IMR-90 (cell line): ENCODE data around the gene PRDM1. TPM values are rescaled to one million over a fixed set of nuclear protein-coding genes. Genes with fewer than 3 reads are reported as not detected.

Source experiments
- ATAC-seq: fragments of 200-7000 bp; cut with Tn5 transposase; 2 replicates; pipeline ENCODE4 v1.9.1; 2020; ENCODE audit warnings: low read depth, mild to moderate bottlenecking, moderate library complexity
- BruUV-seq: library from RNA; stranded (reverse); fragments of 400-500 nt; replicated peaks from 2 replicates; lab custom pipeline; 2021; lab: Mats Ljungman, UMichigan
- CTCF ChIA-PET: fragments of 300-600 bp; formaldehyde crosslinking; extraction: SDS; loops from one replicate; lab custom pipeline; 2021; ENCODE audit warnings: antibody characterized with exemption; lab: Yijun Ruan, JAX
- POLR2A ChIA-PET: fragments of 300-600 bp; sonication (Branson Sonifier 250); formaldehyde crosslinking; loops from one replicate; lab custom pipeline; 2022; ENCODE audit warnings: antibody characterized with exemption; ENCODE audit not compliant: unreplicated experiment; lab: Charles Lee
- DNase-seq: peaks from one replicate; pipeline ENCODE4 v3.0.0; 2013
- H2AFZ ChIP-seq: replicated peaks from 2 replicates; pipeline ENCODE3; 2013; ENCODE audit warnings: low read length, mild to moderate bottlenecking; ENCODE audit not compliant: poor library complexity
- H2AK5ac ChIP-seq: 2 replicates; pipeline ENCODE4 v1.6.1; 2013; ENCODE audit warnings: low read depth, low read length, inconsistent platforms
- H2AK9ac ChIP-seq: replicated peaks from 2 replicates; pipeline ENCODE3; 2013; ENCODE audit warnings: mild to moderate bottlenecking, low read depth, low read length, moderate library complexity; ENCODE audit not compliant: poor library complexity
- H2BK120ac ChIP-seq: 2 replicates; pipeline ENCODE4 v1.6.1; 2013; ENCODE audit warnings: low read depth, low read length, inconsistent platforms
- H2BK15ac ChIP-seq: 3 replicates; pipeline ENCODE4 v1.6.1; 2013; ENCODE audit warnings: low read depth, low read length, inconsistent platforms
- H2BK20ac ChIP-seq: 2 replicates; pipeline ENCODE4 v1.6.1; 2013; ENCODE audit warnings: low read depth, mild to moderate bottlenecking, inconsistent platforms, low read length, moderate library complexity
- H2BK5ac ChIP-seq: 2 replicates; pipeline ENCODE4 v1.6.1; 2013; ENCODE audit warnings: mild to moderate bottlenecking, low read depth, low read length, inconsistent platforms; ENCODE audit not compliant: poor library complexity, severe bottlenecking
- H3K14ac ChIP-seq: replicated peaks from 2 replicates; pipeline ENCODE4 v1.6.1; 2013; ENCODE audit warnings: low read depth, low read length, inconsistent platforms
- H3K18ac ChIP-seq: 2 replicates; pipeline ENCODE4 v1.6.1; 2013; ENCODE audit warnings: low read depth, low read length, control low read depth
- H3K23ac ChIP-seq: 2 replicates; pipeline ENCODE4 v1.6.1; 2013; ENCODE audit warnings: low read depth, low read length, inconsistent platforms
- H3K27ac ChIP-seq: 2 replicates; pipeline ENCODE4 v1.5.1; 2013; ENCODE audit warnings: mild to moderate bottlenecking, control low read depth, low read length; ENCODE audit not compliant: insufficient read depth
- H3K27me3 ChIP-seq: 2 replicates; pipeline ENCODE4 v1.6.1; 2013; ENCODE audit warnings: low read length; ENCODE audit not compliant: control insufficient read depth, insufficient read depth
- H3K36me3 ChIP-seq: 2 replicates; pipeline ENCODE4 v1.6.1; 2013; ENCODE audit warnings: low read length, mixed read lengths; ENCODE audit not compliant: control insufficient read depth, insufficient read depth
- H3K4ac ChIP-seq: 2 replicates; pipeline ENCODE4 v1.6.1; 2013; ENCODE audit warnings: low read depth, low read length, inconsistent platforms
- H3K4me1 ChIP-seq: 2 replicates; pipeline ENCODE4 v1.6.1; 2013; ENCODE audit warnings: low read length, mixed read lengths; ENCODE audit not compliant: control insufficient read depth, insufficient read depth
- H3K4me2 ChIP-seq: 2 replicates; pipeline ENCODE4 v1.6.1; 2013; ENCODE audit warnings: low read depth, mild to moderate bottlenecking, control low read depth, low read length, moderate library complexity
- H3K4me3 ChIP-seq: 2 replicates; pipeline ENCODE4 v1.5.1; 2013; ENCODE audit warnings: low read depth, mild to moderate bottlenecking, control low read depth, low read length, moderate library complexity; ENCODE audit not compliant: insufficient read depth
- H3K56ac ChIP-seq: 2 replicates; pipeline ENCODE4 v1.6.1; 2013; ENCODE audit warnings: low read length, inconsistent platforms; ENCODE audit not compliant: insufficient read depth; ENCODE audit errors: extremely low read depth
- H3K79me1 ChIP-seq, 2 experiments: 2 replicates each; pipeline ENCODE4 v1.6.1; 2013; ENCODE audit warnings: low read length in 2 of 2, inconsistent platforms in 1 of 2, low read depth in 1 of 2
- H3K9ac ChIP-seq: 2 replicates; pipeline ENCODE4 v1.6.1; 2013; ENCODE audit warnings: low read depth, low read length, control low read depth
- H3K9me1 ChIP-seq: 2 replicates; pipeline ENCODE4 v1.6.1; 2013; ENCODE audit warnings: low read length, inconsistent platforms; ENCODE audit not compliant: insufficient read depth
- H3K9me3 ChIP-seq: 2 replicates; pipeline ENCODE4 v1.6.1; 2013; ENCODE audit warnings: low read length; ENCODE audit not compliant: control insufficient read depth, insufficient read depth
- H4K20me1 ChIP-seq: 2 replicates; pipeline ENCODE4 v1.6.1; 2013; ENCODE audit warnings: low read length, inconsistent platforms; ENCODE audit not compliant: insufficient read depth
- H4K5ac ChIP-seq: 2 replicates; pipeline ENCODE4 v1.6.1; 2013; ENCODE audit warnings: mild to moderate bottlenecking, low read depth, low read length, control low read depth
- H4K8ac ChIP-seq, 2 experiments: 2 replicates each; pipeline ENCODE4 v1.6.1; 2013; ENCODE audit warnings: low read depth in 2 of 2, low read length in 2 of 2, control low read depth in 1 of 2, inconsistent platforms in 1 of 2
- H4K91ac ChIP-seq: 2 replicates; pipeline ENCODE4 v1.6.1; 2013; ENCODE audit warnings: low read depth, low read length, inconsistent platforms; ENCODE audit not compliant: insufficient read depth
- BHLHE40 ChIP-seq: fragments of 150-350 bp; IDR thresholded peaks from 2 replicates; pipeline ENCODE4 v1.6.1; 2016; ENCODE audit warnings: mild to moderate bottlenecking, low read depth, low read length
- CHD1 ChIP-seq: IDR thresholded peaks from 2 replicates; pipeline ENCODE4 v1.6.1; 2012; ENCODE audit warnings: low read depth, low read length, improper control_type of control experiment
- FOS ChIP-seq: fragments of 150-350 bp; IDR thresholded peaks from 2 replicates; pipeline ENCODE4 v1.6.1; 2016; ENCODE audit warnings: low read depth, low read length
- MAFK ChIP-seq: IDR thresholded peaks from 2 replicates; pipeline ENCODE4 v1.6.1; 2012; ENCODE audit warnings: low read depth, low read length, improper control_type of control experiment
- MAZ ChIP-seq: IDR thresholded peaks from 2 replicates; pipeline ENCODE4 v1.6.1; 2012; ENCODE audit warnings: low read depth, mild to moderate bottlenecking, low read length, improper control_type of control experiment, moderate library complexity, borderline replicate concordance
- MXI1 ChIP-seq: IDR thresholded peaks from 2 replicates; pipeline ENCODE4 v1.6.1; 2012; ENCODE audit warnings: low read depth, mild to moderate bottlenecking, low read length, moderate library complexity, borderline replicate concordance
- NFE2L2 ChIP-seq: fragments of 150-350 bp; IDR thresholded peaks from 2 replicates; pipeline ENCODE4 v1.6.1; 2016; ENCODE audit warnings: low read depth, mild to moderate bottlenecking, low read length
- POLR2A ChIP-seq: IDR thresholded peaks from 2 replicates; pipeline ENCODE4 v1.6.1; 2012; ENCODE audit warnings: mild to moderate bottlenecking, low read depth, low read length
- RCOR1 ChIP-seq: IDR thresholded peaks from 2 replicates; pipeline ENCODE4 v1.6.1; 2012; ENCODE audit warnings: mild to moderate bottlenecking, low read length, improper control_type of control experiment; ENCODE audit not compliant: insufficient replicate concordance
- RFX5 ChIP-seq: IDR thresholded peaks from 2 replicates; pipeline ENCODE4 v1.8.0; 2012; ENCODE audit warnings: low read depth, mild to moderate bottlenecking, low read length, moderate library complexity
- SMC3 ChIP-seq: fragments of 150-350 bp; IDR thresholded peaks from 2 replicates; pipeline ENCODE4 v1.6.1; 2016; ENCODE audit warnings: low read depth, mild to moderate bottlenecking, antibody characterized with exemption, low read length, moderate library complexity
- WGBS, 2 experiments: methylation state at CpG; one replicate each; pipeline versions ENCODE4 v1.1.5 to v1.1.7; 2013; ENCODE audit warnings: missing lambda C conversion rate in 2 of 2; ENCODE audit not compliant: insufficient read length in 1 of 2; ENCODE audit errors: extremely low coverage in 2 of 2; 5-methylcytosine and 5-hydroxymethylcytosine counted together
- dilution Hi-C: fragments of 300-500 bp; cut with HindIII; formaldehyde crosslinking; loops from one replicate; pipeline ENCODE4 v1.14.3; 2018; ENCODE audit warnings: low sequenced_read_pairs; ENCODE audit not compliant: unreplicated experiment
- in situ Hi-C: fragments of 300-500 bp; cut with MboI; formaldehyde crosslinking; loops from 3 replicates; pipeline ENCODE4 v1.14.3; 2019; ENCODE audit warnings: low sequenced_read_pairs, inconsistent platforms, mixed read lengths
- intact Hi-C: fragments of 100-400 bp; cut with micrococcal nuclease; formaldehyde crosslinking; loops from 2 replicates; pipeline ENCODE4 v1.10.0; 2022
- polyA plus RNA-seq, 3 experiments: library from polyadenylated mRNA; depleted of rRNA; stranded (reverse); fragments of >200 nt; gene quantifications; 2 replicates each; pipeline ENCODE4 v1.2.3, GENCODE V29; 2012; ENCODE audit warnings: low replicate concordance in 1 of 3
- total RNA-seq: library from RNA; depleted of rRNA; stranded (reverse); fragments of >200 nt; gene quantifications from 2 replicates; pipeline ENCODE4 v1.2.3, GENCODE V29; 2012
- TF ChIP-seq, protein P1 (sequence below): fragments of 150-350 bp; IDR thresholded peaks from 2 replicates; pipeline ENCODE4 v1.6.1; 2016; ENCODE audit warnings: low read depth, mild to moderate bottlenecking, low read length, moderate library complexity, borderline replicate concordance
- TF ChIP-seq, protein P2 (sequence below): conservative IDR thresholded peaks from 2 replicates; pipeline ENCODE4 v1.5.1; 2012; ENCODE audit warnings: mild to moderate bottlenecking, low read depth, low read length, improper control_type of control experiment

Gene PRDM1
- total and polyA plus RNA-seq, 2 of the 4 experiments (the other 2 are of a cell fraction) = 2.3 to 3.0 TPM

DNA sequence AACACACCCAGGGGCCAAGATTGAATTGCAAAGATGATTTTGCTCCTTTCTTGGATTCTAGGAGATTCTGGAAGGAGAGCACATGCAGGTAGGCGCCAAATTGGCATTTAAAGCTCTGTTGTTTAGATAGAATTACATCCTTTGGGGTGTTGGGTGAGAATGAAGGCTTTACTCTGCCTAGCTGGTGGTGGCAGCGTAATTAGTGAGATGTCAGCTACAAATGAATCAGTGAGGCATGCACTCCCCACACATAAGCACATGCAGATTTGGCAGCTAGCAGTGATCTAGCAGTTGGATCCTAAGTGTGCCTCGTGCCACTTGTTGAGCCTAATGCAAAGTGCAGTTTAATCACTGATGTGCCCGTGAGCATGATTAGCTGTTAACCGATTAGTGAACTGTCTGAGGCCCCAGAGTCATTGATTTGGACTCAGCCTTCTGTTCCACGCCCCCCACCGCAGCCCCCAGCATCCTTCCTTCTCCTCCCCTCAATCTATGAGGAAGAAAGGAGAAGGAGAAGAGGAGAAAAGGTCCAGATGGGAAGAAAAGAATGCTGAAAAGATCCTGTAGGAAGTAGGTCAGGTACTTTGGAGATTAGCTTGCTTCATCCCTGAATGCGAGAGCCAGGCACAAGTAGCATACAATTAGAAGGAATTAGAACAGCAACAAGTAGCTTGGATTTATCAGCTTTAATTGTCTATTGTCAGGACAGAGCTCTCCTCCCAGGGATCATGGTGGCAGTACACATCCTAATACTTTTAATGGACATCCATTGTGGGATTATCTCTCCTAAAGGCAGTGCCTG lies 6.0 kb upstream of the PRDM1 start (continued):
- TF ChIP-seq, protein P1, sequence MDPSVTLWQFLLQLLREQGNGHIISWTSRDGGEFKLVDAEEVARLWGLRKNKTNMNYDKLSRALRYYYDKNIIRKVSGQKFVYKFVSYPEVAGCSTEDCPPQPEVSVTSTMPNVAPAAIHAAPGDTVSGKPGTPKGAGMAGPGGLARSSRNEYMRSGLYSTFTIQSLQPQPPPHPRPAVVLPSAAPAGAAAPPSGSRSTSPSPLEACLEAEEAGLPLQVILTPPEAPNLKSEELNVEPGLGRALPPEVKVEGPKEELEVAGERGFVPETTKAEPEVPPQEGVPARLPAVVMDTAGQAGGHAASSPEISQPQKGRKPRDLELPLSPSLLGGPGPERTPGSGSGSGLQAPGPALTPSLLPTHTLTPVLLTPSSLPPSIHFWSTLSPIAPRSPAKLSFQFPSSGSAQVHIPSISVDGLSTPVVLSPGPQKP = no peak

DNA sequence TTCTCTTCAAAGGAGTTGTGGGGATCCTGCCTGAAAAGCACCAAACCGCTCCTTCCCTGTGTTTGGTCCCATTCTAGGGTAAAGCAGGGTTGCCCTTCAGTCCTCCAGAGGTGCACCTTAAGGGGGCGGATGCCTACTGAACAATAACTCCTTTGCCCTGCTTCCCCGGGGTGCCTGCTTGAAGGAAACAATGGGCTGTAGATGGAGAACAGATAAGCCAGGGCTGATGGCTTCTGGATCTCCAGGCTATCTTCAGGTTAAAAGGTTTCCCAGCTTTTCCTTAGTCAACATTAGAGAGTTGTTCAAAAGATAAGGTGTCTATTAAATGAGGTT lies 5.4 kb upstream of the PRDM1 start:
- H2BK120ac ChIP-seq = peak overlapping the region; percentile 1; the same call in 1 of the 2 replicates
- H3K23ac ChIP-seq = peak overlapping the region; percentile 25; the same call in 1 of the 2 replicates
- H2AFZ ChIP-seq = no peak overlapping the region
- WGBS, 2 experiments = 100% methylated on average over 1 of the region's 3 CpGs; no CpG with 5 or more reads in 1 of the 2 experiments
- peak overlapping the region; percentile 74; the same call in 1 of the 2 replicates for H2AK5ac ChIP-seq
- DNase-seq = no peak
- H3K4me3 ChIP-seq = no peak overlapping the region
- H3K4me1 ChIP-seq = peaks cover 18% of the 10 kb centered on the region
- H4K8ac ChIP-seq = 0 out of 4 replicates have a peak overlapping the region, but pooled peaks of 1 of the 2 experiments have one; percentile 9
- H3K36me3 ChIP-seq = no peaks in the 10 kb centered on the region
- no peak overlapping the region for H3K56ac ChIP-seq
- peak overlapping the region; percentile 19; the same call in 1 of the 2 replicates for H3K4ac ChIP-seq
- no peak overlapping the region for H3K27ac ChIP-seq
- H3K4me2 ChIP-seq = no peak overlapping the region
- peaks cover 9% of the 10 kb centered on the region for H3K9me1 ChIP-seq
- BruUV-seq = no TSS peak
- no peak overlapping the region for H4K5ac ChIP-seq
- peak overlapping the region; percentile 63; the same call in 1 of the 3 replicates for H2BK15ac ChIP-seq
- H2AK9ac ChIP-seq = no peak overlapping the region
- H3K27me3 ChIP-seq = no peaks in the 10 kb centered on the region
- 0 out of 2 replicates have a peak overlapping the region, but pooled peaks have one; percentile 17 for H2BK20ac ChIP-seq
- in situ Hi-C loops = loop anchor here (5.0 kb wide), 1 partner anchor 598 kb away; no protein-coding TSS in a partner anchor
- H4K20me1 ChIP-seq = no peaks in the 10 kb centered on the region
- no peak overlapping the region for H3K14ac ChIP-seq
- ChIA-PET POLR2A (no interaction called here), CTCF (interaction anchor here (0.6 to 1.2 kb wide), 2 partner anchors 17 to 180 kb away, joined by 3 to 4 read pairs; no protein-coding TSS in a partner anchor)
- no peak overlapping the region for H3K9ac ChIP-seq
- H3K18ac ChIP-seq = no peak overlapping the region
- intact Hi-C loops = loop anchor here (5.0 to 10.0 kb wide), 2 partner anchors 43 to 286 kb away; no protein-coding TSS in a partner anchor
- H4K91ac ChIP-seq = no peak overlapping the region
- no peak overlapping the region for H2BK5ac ChIP-seq
- H3K79me1 ChIP-seq = no peaks in the 10 kb centered on the region
- no peak for ATAC-seq
- dilution Hi-C loops = no loop called here
- no peaks in the 10 kb centered on the region for H3K9me3 ChIP-seq
- TF ChIP-seq RFX5 = no peak
- TF ChIP-seq, protein P2, sequence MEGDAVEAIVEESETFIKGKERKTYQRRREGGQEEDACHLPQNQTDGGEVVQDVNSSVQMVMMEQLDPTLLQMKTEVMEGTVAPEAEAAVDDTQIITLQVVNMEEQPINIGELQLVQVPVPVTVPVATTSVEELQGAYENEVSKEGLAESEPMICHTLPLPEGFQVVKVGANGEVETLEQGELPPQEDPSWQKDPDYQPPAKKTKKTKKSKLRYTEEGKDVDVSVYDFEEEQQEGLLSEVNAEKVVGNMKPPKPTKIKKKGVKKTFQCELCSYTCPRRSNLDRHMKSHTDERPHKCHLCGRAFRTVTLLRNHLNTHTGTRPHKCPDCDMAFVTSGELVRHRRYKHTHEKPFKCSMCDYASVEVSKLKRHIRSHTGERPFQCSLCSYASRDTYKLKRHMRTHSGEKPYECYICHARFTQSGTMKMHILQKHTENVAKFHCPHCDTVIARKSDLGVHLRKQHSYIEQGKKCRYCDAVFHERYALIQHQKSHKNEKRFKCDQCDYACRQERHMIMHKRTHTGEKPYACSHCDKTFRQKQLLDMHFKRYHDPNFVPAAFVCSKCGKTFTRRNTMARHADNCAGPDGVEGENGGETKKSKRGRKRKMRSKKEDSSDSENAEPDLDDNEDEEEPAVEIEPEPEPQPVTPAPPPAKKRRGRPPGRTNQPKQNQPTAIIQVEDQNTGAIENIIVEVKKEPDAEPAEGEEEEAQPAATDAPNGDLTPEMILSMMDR = no peak
- TF ChIP-seq RCOR1 = no peak
- no peak for TF ChIP-seq MAZ
- TF ChIP-seq MXI1 = no peak
- TF ChIP-seq MAFK = no peak
- no peak for TF ChIP-seq POLR2A
- no peak for TF ChIP-seq FOS
- TF ChIP-seq BHLHE40 = no peak
- no peak for TF ChIP-seq CHD1
- TF ChIP-seq NFE2L2 = no peak
- TF ChIP-seq SMC3 = no peak
